Common myeloid progenitor, CD34-positive (primary cell): Measurements from ENCODE around the gene TEAD1.

Experiments
- CTCF ChIA-PET: fragments of 350-600 bp; sonication (Branson Sonifier 250); formaldehyde crosslinking; loops from one replicate; lab custom pipeline; 2021; ENCODE audit warnings: antibody characterized with exemption; lab: Charles Lee
- POLR2A ChIA-PET: fragments of 350-600 bp; sonication (Branson Sonifier 250); formaldehyde crosslinking; loops from one replicate; lab custom pipeline; 2021; ENCODE audit warnings: antibody characterized with exemption; lab: Charles Lee
- DNase-seq, 3 donors: peaks; one replicate each; pipeline versions ENCODE4 v3.0.0 to v3.0.0-alpha.2; 2013
- H3K27ac ChIP-seq, 2 experiments: 1 replicate in 1 of 2; 2 replicates in 1 of 2; pipeline ENCODE4 v1.7.0; 2013; ENCODE audit warnings: inconsistent platforms in 2 of 2, low read length in 2 of 2, mild to moderate bottlenecking in 2 of 2, low read depth in 1 of 2, moderate library complexity in 1 of 2; ENCODE audit not compliant: severe bottlenecking in 2 of 2, insufficient read depth in 1 of 2, poor library complexity in 1 of 2
- H3K27me3 ChIP-seq, 5 experiments: replicated peaks in 2 of 5; 1 replicate in 3 of 5; 2 replicates in 2 of 5; pipeline versions ENCODE4 v1.6.1 to v1.7.0; 2013; ENCODE audit warnings: low read length in 4 of 5, mild to moderate bottlenecking in 2 of 5, moderate library complexity in 2 of 5, inconsistent platforms in 1 of 5; ENCODE audit not compliant: insufficient read depth in 5 of 5, control insufficient read depth in 4 of 5
- H3K36me3 ChIP-seq, 4 experiments: 1 replicate in 2 of 4; 2 replicates in 2 of 4; pipeline versions ENCODE4 v1.6.1 to v1.7.0; 2013; ENCODE audit warnings: low read length in 3 of 4, control low read depth in 1 of 4, mild to moderate bottlenecking in 1 of 4; ENCODE audit not compliant: control insufficient read depth in 4 of 4, insufficient read depth in 4 of 4
- H3K4me1 ChIP-seq, 4 experiments: 1 replicate in 3 of 4; 2 replicates in 1 of 4; pipeline versions ENCODE4 v1.6.1 to v1.7.1; 2013; ENCODE audit warnings: low read length in 3 of 4, mild to moderate bottlenecking in 3 of 4, control low read depth in 1 of 4, inconsistent platforms in 1 of 4, moderate library complexity in 1 of 4; ENCODE audit not compliant: control insufficient read depth in 4 of 4, insufficient read depth in 4 of 4; ENCODE audit errors: control extremely low read depth in 1 of 4
- H3K4me3 ChIP-seq, 7 experiments: 1 replicate in 4 of 7; 2 replicates in 3 of 7; pipeline versions ENCODE4 v1.5.1 to v1.7.0; 2013; ENCODE audit warnings: mild to moderate bottlenecking in 7 of 7, low read length in 6 of 7, moderate library complexity in 6 of 7, inconsistent platforms in 2 of 7, low read depth in 2 of 7, control low read depth in 1 of 7; ENCODE audit not compliant: insufficient read depth in 4 of 7, control insufficient read depth in 1 of 7; ENCODE audit errors: extremely low read depth in 1 of 7
- H3K9me3 ChIP-seq, 5 experiments: 1 replicate in 4 of 5; 2 replicates in 1 of 5; pipeline versions ENCODE4 v1.6.1 to v1.7.1; 2013; ENCODE audit warnings: low read length in 4 of 5, mild to moderate bottlenecking in 2 of 5, inconsistent platforms in 1 of 5, low read depth in 1 of 5, moderate library complexity in 1 of 5; ENCODE audit not compliant: control insufficient read depth in 4 of 5, insufficient read depth in 2 of 5; ENCODE audit errors: control extremely low read depth in 1 of 5
- WGBS: methylation state at CpG from one replicate; pipeline ENCODE4 v1.1.5; 2013; ENCODE audit not compliant: insufficient coverage; 5-methylcytosine and 5-hydroxymethylcytosine counted together

The TEAD1 gene

GRCh38 chr11:12785901-12786300 lies 111.7 kb downstream of the TEAD1 start:
- ChIA-PET CTCF (interaction anchor here (1.2 kb wide), 1 partner anchor 14 kb away, joined by 3 read pairs; no protein-coding TSS in a partner anchor), POLR2A (no interaction called here)
- no peak overlapping the region for H3K27ac ChIP-seq
- no peak overlapping the region for H3K4me3 ChIP-seq
- H3K9me3 ChIP-seq, result peaks cover 0 to under 1% (median 0%) of the 10 kb centered on the region in 5 experiments
- H3K27me3 ChIP-seq, result peaks cover 0 to 30% (median 9%) of the 10 kb centered on the region in 5 experiments
- 100% methylated on average over 5 of the region's 5 CpGs for WGBS
- no peaks in the 10 kb centered on the region for H3K4me1 ChIP-seq
- H3K36me3 ChIP-seq, result no peaks in the 10 kb centered on the region
- DNase-seq, result no peak

DNA sequence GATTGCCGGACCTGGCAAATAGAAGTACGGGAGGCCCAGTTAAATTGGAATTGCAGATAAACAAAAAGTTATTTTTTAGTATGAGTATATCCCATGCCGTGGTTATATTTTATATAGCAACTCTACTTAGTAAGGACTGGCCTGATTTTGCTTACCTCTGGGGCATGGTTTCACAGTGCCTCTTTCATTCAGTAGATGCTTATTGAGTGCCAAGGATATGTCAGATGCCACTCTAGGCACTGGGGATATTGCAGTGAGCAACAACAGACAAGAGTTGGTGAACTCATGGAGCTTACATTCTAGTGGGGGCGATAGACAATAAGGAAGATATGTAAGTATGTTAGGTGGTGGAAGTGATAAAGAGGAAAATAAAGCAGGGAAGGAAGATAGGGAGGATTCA lies 112.2 kb downstream of the TEAD1 start:
- 100% methylated on average over 2 of the region's 4 CpGs for WGBS
- H3K27ac ChIP-seq, result no peak overlapping the region
- peaks cover 0 to 34% (median 9%) of the 10 kb centered on the region in 5 experiments for H3K27me3 ChIP-seq
- no peak overlapping the region for H3K4me3 ChIP-seq
- ChIA-PET CTCF (interaction anchor here (1.2 kb wide), 1 partner anchor 14 kb away, joined by 3 read pairs; no protein-coding TSS in a partner anchor), POLR2A (no interaction called here)
- no peaks in the 10 kb centered on the region for H3K36me3 ChIP-seq
- DNase-seq, result no peak
- H3K4me1 ChIP-seq, result no peaks in the 10 kb centered on the region
- peaks cover 0 to 2% (median 0%) of the 10 kb centered on the region in 5 experiments for H3K9me3 ChIP-seq

- H3K27me3 ChIP-seq, result peaks cover 0 to 34% (median 9%) of the 10 kb centered on the region in 5 experiments
- H3K4me3 ChIP-seq, result no peak overlapping the region
- CTCF ChIA-PET, result interaction anchor here (1.2 kb wide), 1 partner anchor 13 kb away, joined by 3 read pairs; no protein-coding TSS in a partner anchor
- WGBS, result 89% methylated on average over 5 of the region's 5 CpGs
- H3K4me1 ChIP-seq, result no peaks in the 10 kb centered on the region
- POLR2A ChIA-PET, result no interaction called here
- DNase-seq, result no peak
- peaks cover 0 to 2% (median 0%) of the 10 kb centered on the region in 5 experiments for H3K9me3 ChIP-seq
- no peak overlapping the region for H3K27ac ChIP-seq
- no peaks in the 10 kb centered on the region for H3K36me3 ChIP-seq
Observed at GRCh38 chr11:12786891-12787290, 112.7 kb downstream of the TEAD1 start.

- no peak overlapping the region for H3K4me3 ChIP-seq
- H3K27ac ChIP-seq, result no peak overlapping the region
- no peaks in the 10 kb centered on the region for H3K4me1 ChIP-seq
- peaks cover 0 to 2% (median 0%) of the 10 kb centered on the region in 5 experiments for H3K9me3 ChIP-seq
- 74% methylated on average over 3 of the region's 9 CpGs for WGBS
- no peaks in the 10 kb centered on the region for H3K36me3 ChIP-seq
- ChIA-PET CTCF (no interaction called here), POLR2A (no interaction called here)
- peaks cover 0 to 38% (median 9%) of the 10 kb centered on the region in 5 experiments for H3K27me3 ChIP-seq
- DNase-seq, result no peak
Observed at GRCh38 chr11:12787847-12788246, 113.6 kb downstream of the TEAD1 start.

DNA sequence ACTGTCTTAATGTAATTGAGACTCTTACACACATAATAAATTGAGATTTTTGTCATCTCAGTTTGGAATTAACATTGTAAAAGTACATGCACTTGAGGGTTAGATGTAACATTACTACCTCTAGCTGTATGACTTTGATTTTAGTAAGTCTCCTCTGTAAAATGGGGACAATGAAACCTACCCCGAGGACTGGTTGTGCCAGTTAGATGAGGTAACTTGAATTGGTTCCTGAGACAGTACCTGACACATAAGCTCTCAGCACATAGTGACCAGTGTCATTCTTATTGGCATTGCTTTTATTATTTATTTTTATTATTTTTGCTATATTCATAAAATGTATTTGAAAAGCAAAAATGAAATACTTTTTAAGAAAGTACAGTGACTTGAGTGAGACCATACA lies 114.8 kb downstream of the TEAD1 start:
- H3K27ac ChIP-seq, result no peak overlapping the region
- H3K9me3 ChIP-seq, result peaks cover 0 to 2% (median 0%) of the 10 kb centered on the region in 5 experiments
- ChIA-PET POLR2A (no interaction called here), CTCF (no interaction called here)
- no peaks in the 10 kb centered on the region for H3K4me1 ChIP-seq
- H3K27me3 ChIP-seq, result peaks cover 0 to 31% (median 6%) of the 10 kb centered on the region in 5 experiments
- DNase-seq, result no peak
- WGBS, result 80% methylated on average over 1 of the region's 1 CpG
- H3K4me3 ChIP-seq, result no peak overlapping the region
- no peaks in the 10 kb centered on the region for H3K36me3 ChIP-seq

- CTCF ChIA-PET, result no interaction called here
- H3K4me1 ChIP-seq, result no peaks in the 10 kb centered on the region
- DNase-seq, result no peak
- H3K27ac ChIP-seq, result no peak overlapping the region
- no peaks in the 10 kb centered on the region for H3K36me3 ChIP-seq
- H3K9me3 ChIP-seq, result peaks cover 0 to 2% (median 0%) of the 10 kb centered on the region in 5 experiments
- POLR2A ChIA-PET, result no interaction called here
- H3K4me3 ChIP-seq, result no peak overlapping the region
- H3K27me3 ChIP-seq, result peaks cover 0 to 29% (median 6%) of the 10 kb centered on the region in 5 experiments
- WGBS, result 93% methylated on average over 8 of the region's 9 CpGs
Observed at GRCh38 chr11:12789596-12790215, 115.5 kb downstream of the TEAD1 start.

DNA sequence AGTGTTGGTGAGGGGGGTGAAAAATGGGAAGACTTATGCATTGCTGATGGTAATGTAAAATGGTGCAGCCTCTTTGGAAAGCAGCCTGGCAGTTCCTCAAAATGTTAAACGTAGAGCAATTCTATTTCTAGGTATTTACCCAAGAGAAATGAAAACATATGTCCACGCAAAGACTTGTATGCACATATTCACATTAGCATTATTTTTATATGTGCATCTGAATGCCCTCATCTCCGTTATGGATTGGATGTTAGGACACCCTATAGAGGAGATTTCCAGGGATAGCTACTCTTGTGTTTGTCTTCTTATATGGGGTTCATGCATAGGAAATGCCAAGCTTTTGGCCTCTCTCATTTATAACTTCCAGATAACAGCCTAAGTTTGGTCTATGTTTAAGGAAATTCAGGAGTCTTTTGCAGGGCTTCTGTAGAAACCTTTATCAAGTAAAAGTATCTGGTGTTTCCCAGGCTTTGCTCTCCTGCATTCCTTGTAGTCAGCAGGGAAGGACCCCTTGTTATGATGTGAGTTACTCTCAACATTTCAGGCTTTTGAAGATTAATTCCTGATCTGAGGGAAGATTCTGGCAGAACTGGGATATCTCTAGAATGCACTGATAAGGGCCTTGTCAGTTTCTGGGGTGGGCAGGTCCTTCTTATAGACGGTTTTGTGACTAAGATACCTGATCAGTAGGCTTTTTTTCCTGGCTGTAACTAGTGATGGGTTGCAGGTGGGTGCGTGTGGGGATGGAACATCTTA lies 116.8 kb downstream of the TEAD1 start:
- Histone ChIP-seq H3K27me3 (peaks cover 0 to 27% (median 2%) of the 10 kb centered on the region in 5 experiments), H3K27ac (no peak overlapping the region), H3K9me3 (peaks cover 0 to 2% (median 0%) of the 10 kb centered on the region in 5 experiments), H3K4me1 (no peaks in the 10 kb centered on the region), H3K4me3 (no peak overlapping the region), H3K36me3 (no peaks in the 10 kb centered on the region)
- no peak for DNase-seq
- ChIA-PET CTCF (no interaction called here), POLR2A (no interaction called here)
- WGBS, result 100% methylated on average over 3 of the region's 5 CpGs
